NOMO-1 treated with dmso at 0.1 percent for 144 hours (cell line): ENCODE measurements around the gene KLHL13.
"Not testable (repeated sequence)": the region's sequence is repeated elsewhere in the genome, so short reads cannot be mapped to it uniquely, and the experiment has no call there.

Experiments used
- DNase-seq: peaks from one replicate; lab custom pipeline; 2025; ENCODE audit not compliant: unreplicated experiment; lab: John Stamatoyannopoulos, UW

The KLHL13 gene

GRCh38 chrX:118116713-118117550, at the start of gene KLHL13:
Gene KLHL13, minus strand, starts transcription at chrX:118116810. Its CDS starts 88,337 bp downstream, at chrX:118028473.
- DNase-seq = no peak

GRCh38 chrX:118164138-118164537, 47.5 kb upstream of the KLHL13 start:
- no peak for DNase-seq

- DNase-seq = no peak
These were observed 40.5 kb upstream of the KLHL13 start for GRCh38 chrX:118156953-118157608.

- no peak for DNase-seq
These were observed 39.8 kb upstream of the KLHL13 start for GRCh38 chrX:118156254-118156952.

GRCh38 chrX:118153270-118153669, 36.7 kb upstream of the KLHL13 start:
- no peak for DNase-seq

GRCh38 chrX:118152721-118153120, 36.1 kb upstream of the KLHL13 start:
- no peak for DNase-seq

- DNase-seq = no peak
These were observed 32.1 kb upstream of the KLHL13 start for GRCh38 chrX:118148737-118149136.

- DNase-seq = not testable (repeated sequence)
These were observed 31.2 kb upstream of the KLHL13 start for GRCh38 chrX:118147771-118148170.

GRCh38 chrX:118143578-118143977, 27.0 kb upstream of the KLHL13 start:
- peak; percentile 7 for DNase-seq

GRCh38 chrX:118131336-118131735, 14.7 kb upstream of the KLHL13 start:
- DNase-seq = no peak

GRCh38 chrX:118129681-118130080, 13.1 kb upstream of the KLHL13 start:
- DNase-seq = no peak

- no peak for DNase-seq
These were observed 12.1 kb upstream of the KLHL13 start for GRCh38 chrX:118128724-118129123.

- DNase-seq = peak; percentile 16
These were observed 9.7 kb upstream of the KLHL13 start for GRCh38 chrX:118126286-118126685.

- DNase-seq = not testable (repeated sequence)
These were observed 7.6 kb upstream of the KLHL13 start for GRCh38 chrX:118124243-118124642.

- DNase-seq = no peak
These were observed 1.1 kb upstream of the KLHL13 start for GRCh38 chrX:118117741-118118140.

GRCh38 chrX:118115953-118116712, 477 bp downstream of the KLHL13 start:
- no peak for DNase-seq

- DNase-seq = no peak
These were observed 1.6 kb downstream of the KLHL13 start for GRCh38 chrX:118114971-118115370.

- DNase-seq = no peak
These were observed 7.5 kb downstream of the KLHL13 start for GRCh38 chrX:118109065-118109464.

- DNase-seq = no peak
These were observed 8.3 kb downstream of the KLHL13 start for GRCh38 chrX:118108304-118108703.

GRCh38 chrX:118100091-118100490, 16.5 kb downstream of the KLHL13 start:
- DNase-seq = no peak

GRCh38 chrX:118088084-118088483, 28.5 kb downstream of the KLHL13 start:
- no peak for DNase-seq
